IPS-NIHi11 (cell line): ENCODE results near the gene FCF1.
A peak's percentile ranks its signal among the peaks of the same experiment; 100 is the strongest.

ENCODE experiments used
- DNase-seq: peaks from one replicate; pipeline ENCODE4 v3.0.0; 2012; ENCODE audit warnings: mixed read lengths, low spot score

Gene FCF1, protein sequence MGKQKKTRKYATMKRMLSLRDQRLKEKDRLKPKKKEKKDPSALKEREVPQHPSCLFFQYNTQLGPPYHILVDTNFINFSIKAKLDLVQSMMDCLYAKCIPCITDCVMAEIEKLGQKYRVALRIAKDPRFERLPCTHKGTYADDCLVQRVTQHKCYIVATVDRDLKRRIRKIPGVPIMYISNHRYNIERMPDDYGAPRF

GRCh38 chr14:74712499-74713394 lies at the start of gene FCF1, which contains the start of gene AREL1:
FCF1 (plus strand) TSS chr14:74713144; CDS start chr14:74713198, 54 bp downstream.
AREL1 (minus strand) TSS chr14:74713080; CDS start chr14:74685615, 27,465 bp downstream.
- DNase-seq, result peak; percentile 98

GRCh38 chr14:74663884-74664283 lies 49.1 kb upstream of the FCF1 start:
- DNase-seq, result no peak

DNA sequence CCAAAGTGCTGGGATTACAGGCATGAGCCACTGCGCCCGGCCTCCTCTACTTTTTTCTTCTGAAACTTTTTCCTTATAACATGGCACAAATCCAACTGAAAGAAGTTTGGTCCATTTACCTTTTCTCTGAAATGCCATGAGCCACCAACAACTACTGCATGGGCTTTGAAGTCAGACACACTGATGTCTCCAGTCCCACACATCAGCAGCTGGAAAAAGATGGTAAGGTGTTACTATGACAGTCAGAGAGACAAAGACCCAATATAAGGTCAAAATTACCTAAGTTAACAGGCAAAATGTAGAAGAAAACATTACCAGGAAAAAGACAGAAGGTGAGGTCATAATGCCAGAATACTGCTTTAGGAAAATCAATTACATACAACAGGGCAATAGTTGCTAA lies 48.2 kb upstream of the FCF1 start:
- DNase-seq, result no peak

- no peak for DNase-seq
Observed at GRCh38 chr14:74667758-74668157, 45.2 kb upstream of the FCF1 start.

DNA sequence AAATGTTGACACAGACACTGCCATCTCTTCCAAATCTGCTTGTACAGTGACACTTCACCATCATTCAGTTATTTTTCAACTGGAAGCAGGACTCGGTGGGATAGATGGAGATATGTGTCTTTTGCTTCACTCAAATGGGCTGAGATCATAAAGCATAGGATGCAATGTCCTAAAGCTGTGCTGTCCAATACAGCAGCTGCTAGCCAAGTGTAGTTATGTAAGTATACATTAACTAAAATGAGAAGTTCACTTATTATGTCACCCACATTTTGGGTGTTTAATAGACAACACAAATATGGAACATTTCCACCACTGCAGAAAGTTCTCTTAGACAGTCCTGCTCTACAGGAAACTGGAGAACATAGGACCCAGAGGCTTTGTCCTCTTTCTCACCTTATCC lies 43.7 kb upstream of the FCF1 start:
- DNase-seq, result no peak

DNA sequence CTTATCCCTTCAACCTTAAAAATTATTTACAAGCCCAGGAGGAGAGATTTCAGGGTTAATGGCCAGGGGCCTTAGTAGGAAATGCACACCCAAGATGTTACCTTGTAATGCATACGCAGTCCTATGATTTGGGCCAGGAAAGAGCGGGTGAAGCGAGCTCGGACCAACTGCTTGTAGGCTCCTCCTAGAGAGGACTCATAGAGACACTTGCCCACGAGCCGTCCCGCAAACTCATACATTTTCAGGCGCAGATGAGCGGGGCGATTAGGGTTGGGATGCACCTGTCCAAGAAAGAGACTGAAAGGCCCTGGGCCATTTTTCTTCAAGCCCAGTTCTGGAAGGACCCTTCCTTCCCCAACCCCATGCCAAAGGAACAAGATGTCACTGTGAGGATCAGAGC lies 43.1 kb upstream of the FCF1 start:
- no peak for DNase-seq

DNA sequence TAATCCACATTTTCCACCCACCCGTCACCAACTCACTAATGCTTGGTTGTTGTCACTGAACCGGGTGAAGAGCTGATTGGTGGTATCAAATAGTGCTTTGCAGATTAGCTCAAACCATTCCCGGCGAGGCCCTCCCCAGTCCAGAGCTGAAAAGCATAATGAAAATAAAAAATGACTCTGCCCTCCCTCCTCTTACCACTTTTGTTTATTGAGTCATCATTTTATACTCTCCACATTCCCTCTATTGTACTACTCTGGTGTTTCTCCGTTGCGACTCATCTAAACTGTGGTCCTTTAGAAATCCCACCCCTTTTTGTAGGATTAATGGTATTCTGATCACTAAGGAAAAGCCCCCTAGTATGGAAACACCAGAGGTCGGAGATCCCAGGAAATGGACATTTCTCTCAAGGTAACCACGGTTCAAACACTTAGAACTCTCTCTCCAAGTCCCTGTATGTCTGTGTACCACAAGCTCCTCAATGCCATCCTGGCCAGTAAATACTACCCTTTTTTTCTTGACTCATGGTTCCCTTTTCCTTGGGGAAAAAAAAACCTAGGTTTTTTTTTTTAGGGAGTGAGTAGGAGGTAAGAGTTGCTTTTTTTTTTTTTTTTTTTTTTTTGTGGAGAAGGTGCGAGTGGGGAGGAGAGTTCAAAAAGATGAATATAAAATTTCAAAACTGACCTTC lies 42.1 kb upstream of the FCF1 start:
- no peak for DNase-seq

- no peak for DNase-seq
Observed at GRCh38 chr14:74671789-74672188, 41.2 kb upstream of the FCF1 start.

- no peak for DNase-seq
Observed at GRCh38 chr14:74673768-74674167, 39.2 kb upstream of the FCF1 start.

- DNase-seq, result no peak
Observed at GRCh38 chr14:74675219-74675618, 37.7 kb upstream of the FCF1 start.

DNA sequence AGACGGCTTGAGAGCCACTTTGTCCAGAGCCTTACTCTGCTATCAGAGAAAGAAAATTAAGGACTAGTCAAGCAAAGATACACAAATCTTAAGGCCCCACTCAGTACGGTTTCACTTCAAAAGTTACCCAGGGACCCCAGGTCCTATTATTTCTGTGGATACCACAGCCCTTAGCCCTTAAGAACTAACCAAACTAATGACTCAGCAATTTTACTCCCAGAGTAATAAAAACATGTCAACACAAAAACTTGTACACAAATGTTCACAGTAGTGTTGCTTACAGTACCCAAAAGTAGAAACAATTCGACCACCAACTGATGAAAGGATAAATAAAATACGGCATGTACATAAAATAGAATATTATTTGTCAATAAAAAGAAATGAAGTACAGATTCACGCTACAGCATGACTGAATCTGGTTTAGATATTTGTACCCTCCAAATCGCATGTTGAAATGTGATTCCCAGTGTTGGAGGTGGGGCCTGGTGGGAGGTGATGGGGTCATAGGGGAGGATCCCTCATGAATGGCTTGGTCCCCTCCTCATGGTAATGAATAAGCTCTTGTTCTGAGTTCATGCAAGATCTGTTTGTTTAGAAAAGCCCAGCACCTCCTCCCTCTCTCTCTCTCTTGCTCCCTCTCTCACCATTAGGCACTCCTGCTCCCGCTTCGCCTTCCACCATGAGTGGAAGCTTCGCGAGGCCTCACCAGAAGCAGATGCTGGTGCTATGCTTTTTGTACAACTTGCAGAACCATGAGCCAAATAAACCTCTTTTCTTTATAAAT lies 30.6 kb upstream of the FCF1 start:
- no peak for DNase-seq

GRCh38 chr14:74683406-74683805 lies 29.5 kb upstream of the FCF1 start:
- no peak for DNase-seq

GRCh38 chr14:74684434-74684833 lies 28.5 kb upstream of the FCF1 start:
- no peak for DNase-seq

DNA sequence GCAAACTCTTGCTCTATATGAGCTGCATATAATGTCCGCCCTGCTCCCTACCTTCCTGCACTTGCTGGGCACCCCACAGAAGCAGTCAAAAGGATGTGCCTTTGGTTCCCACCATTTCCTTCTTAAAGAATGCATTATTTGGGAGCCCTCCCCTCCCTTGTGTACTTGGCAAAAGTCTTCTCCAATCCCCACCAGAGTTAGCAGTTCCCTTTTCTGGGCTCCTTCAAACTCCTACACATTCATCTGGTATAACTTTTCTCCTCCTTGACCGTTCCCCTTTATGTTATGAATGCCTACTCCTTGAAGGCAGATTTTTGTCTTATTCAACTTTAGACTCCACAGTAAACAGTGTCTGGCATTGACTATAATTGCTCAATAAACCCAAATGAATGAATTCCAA lies 27.9 kb upstream of the FCF1 start:
- no peak for DNase-seq

DNA sequence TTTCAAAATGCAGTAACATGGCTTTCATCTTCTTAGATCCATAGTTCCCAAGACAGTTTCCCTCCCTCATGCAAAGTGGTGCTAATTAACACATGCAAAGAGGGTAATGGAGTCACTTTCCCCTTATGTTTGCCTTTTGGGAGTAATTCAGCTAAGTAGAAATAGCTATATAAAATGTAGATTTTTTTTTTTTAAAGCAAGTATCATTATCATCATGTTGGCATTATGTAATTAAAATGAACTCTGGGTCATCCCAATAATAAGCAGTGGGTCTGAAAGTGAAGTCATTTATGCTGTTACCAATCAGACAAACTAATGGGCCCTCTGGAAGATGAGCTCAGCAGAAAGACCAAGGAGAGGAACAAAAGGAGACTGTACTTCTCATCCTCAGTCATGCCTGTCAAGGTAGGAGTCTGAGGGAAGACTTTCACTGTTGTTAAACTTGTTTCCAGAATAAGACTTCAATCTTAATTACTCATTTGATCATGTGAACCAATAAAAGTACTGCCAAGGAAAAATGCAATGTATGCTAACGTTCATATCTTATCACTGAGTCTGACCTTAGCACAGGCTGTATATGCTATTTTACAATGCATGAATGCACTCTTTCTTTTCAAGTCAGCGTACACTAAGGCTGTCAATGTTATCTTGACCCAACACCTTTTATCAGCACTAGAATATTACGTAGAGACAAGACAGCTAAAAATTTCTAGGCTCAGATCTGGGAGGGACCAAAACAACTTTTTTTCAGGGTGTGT lies 26.8 kb upstream of the FCF1 start:
- DNase-seq, result no peak

GRCh38 chr14:74691456-74691855 lies 21.5 kb upstream of the FCF1 start:
- no peak for DNase-seq

- no peak for DNase-seq
Observed at GRCh38 chr14:74693191-74693590, 19.8 kb upstream of the FCF1 start.

DNA sequence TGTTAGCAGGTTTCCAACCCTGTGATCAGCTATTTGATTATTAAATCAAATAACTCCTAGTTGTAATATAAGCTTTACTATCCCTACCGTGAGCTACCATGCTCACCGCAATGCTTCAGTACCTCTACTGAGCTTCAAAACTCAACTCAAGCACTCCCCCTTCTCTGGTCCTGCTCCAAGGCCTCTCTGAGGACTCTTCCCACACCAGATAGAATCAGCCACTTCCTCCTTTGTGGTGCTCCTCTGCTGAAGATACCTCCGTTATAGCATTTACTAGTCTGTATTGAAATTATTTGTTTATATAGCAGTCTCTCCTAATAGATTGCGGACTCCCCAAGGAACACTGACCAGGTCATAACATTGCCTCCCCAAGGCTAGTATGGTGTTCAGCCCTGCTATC lies 17.5 kb upstream of the FCF1 start:
- no peak for DNase-seq

DNA sequence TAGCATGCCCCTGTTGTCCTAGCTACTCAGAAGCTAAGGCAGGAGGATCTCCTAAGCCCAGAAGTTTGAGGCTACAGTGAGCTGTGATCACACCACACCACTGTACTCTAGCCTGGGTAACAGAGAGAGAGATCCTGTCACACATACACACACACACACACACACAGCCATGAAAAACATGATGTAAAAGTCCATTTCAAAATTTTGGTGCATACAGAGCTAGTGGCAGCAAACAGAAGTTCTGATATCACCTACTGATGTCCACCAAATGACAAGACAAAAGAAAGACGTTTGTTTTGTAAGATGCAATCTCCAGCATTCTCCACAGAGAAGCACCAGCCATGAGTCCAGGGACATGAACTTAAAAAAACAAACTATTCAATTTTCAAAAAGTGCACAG lies 15.9 kb upstream of the FCF1 start:
- DNase-seq, result no peak

DNA sequence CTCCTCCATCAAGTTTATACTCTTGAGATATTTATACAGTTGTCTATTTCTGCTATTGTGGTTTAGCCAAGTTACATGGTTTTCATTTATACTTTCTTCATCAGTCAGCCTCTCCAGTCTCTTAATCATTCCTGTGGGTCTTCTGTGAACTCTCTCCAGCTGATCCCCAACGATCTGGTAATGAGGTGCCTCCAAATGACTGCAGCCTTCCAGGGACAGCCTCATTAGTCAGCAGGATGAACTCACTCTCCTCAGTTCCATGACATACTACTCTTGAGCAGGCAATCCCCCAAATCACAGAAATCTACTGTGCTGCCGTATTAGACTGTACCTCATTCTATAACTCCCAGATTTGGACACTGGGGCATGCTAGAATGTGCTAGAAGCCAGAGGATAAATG lies 15.4 kb upstream of the FCF1 start:
- DNase-seq, result no peak

DNA sequence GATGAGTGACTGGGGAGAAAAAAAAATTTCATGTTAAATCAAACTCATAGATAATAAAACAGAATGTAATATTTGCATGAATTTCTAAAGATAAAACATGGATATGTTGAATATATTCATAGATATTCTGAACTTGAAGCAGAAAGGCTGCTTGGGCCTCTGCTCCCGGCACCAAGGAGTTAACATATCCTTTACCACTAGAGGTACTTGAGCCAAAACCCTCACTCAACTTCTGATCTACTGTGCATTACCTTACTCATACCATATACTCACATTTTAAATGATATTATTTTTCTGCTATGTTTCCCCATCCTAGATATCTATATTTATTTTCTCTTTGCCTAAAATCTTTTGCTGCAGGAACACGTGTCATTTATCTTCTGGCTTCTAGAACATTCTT lies 15.0 kb upstream of the FCF1 start:
- no peak for DNase-seq
